DOHH2 (cell line): Measurements from ENCODE around the gene EEFSEC.

Source experiments
- H3F3A ChIP-seq: fragments of 200-600 bp; sonication (generic), shearing (Covaris generic); 2 replicates; pipeline ENCODE4 v1.6.0; 2016; ENCODE audit warnings: antibody characterized with exemption, mild to moderate bottlenecking; ENCODE audit not compliant: control insufficient read depth, insufficient read depth
- H3K27ac ChIP-seq: fragments of 200-600 bp; sonication (generic); 2 replicates; pipeline ENCODE4 v1.5.1; 2014; ENCODE audit warnings: low read depth, mild to moderate bottlenecking, low read length, moderate library complexity
- H3K27me3 ChIP-seq: fragments of 200-600 bp; sonication (generic); 2 replicates; pipeline ENCODE4 v1.6.1; 2014; ENCODE audit warnings: mild to moderate bottlenecking, low read length, mixed read lengths; ENCODE audit not compliant: control insufficient read depth
- H3K36me3 ChIP-seq: fragments of 200-600 bp; sonication (generic); 2 replicates; pipeline ENCODE4 v1.6.1; 2014; ENCODE audit warnings: mild to moderate bottlenecking, low read length, moderate library complexity, mixed read lengths; ENCODE audit not compliant: control insufficient read depth
- H3K4me1 ChIP-seq: fragments of 200-600 bp; sonication (generic); 2 replicates; pipeline ENCODE4 v1.6.1; 2014; ENCODE audit warnings: mild to moderate bottlenecking, low read length, mixed read lengths; ENCODE audit not compliant: control insufficient read depth
- H3K4me2 ChIP-seq: fragments of 200-600 bp; sonication (generic); 2 replicates; pipeline ENCODE4 v1.6.0; 2014; ENCODE audit warnings: mild to moderate bottlenecking, low read length, moderate library complexity
- H3K4me3 ChIP-seq: fragments of 200-600 bp; sonication (generic); 2 replicates; pipeline ENCODE4 v1.5.1; 2014; ENCODE audit warnings: mild to moderate bottlenecking, low read length, mixed read lengths
- H3K79me2 ChIP-seq: fragments of 200-600 bp; sonication (generic); 2 replicates; pipeline ENCODE4 v1.6.1; 2014; ENCODE audit warnings: mild to moderate bottlenecking, low read length, mixed read lengths; ENCODE audit not compliant: control insufficient read depth
- H3K9me2 ChIP-seq: fragments of 200-600 bp; sonication (generic); replicated peaks from 2 replicates; pipeline ENCODE4 v1.6.1; 2014; ENCODE audit warnings: mild to moderate bottlenecking, low read length, mixed read lengths; ENCODE audit not compliant: control insufficient read depth
- H3K9me3 ChIP-seq: fragments of 200-600 bp; sonication (generic); 2 replicates; pipeline ENCODE4 v1.6.1; 2014; ENCODE audit warnings: antibody characterized with exemption, low read length, mixed read lengths; ENCODE audit not compliant: control insufficient read depth, insufficient read depth
- H4K20me1 ChIP-seq: fragments of 200-600 bp; sonication (generic); 2 replicates; pipeline ENCODE4 v1.6.0; 2014; ENCODE audit warnings: low read depth, mild to moderate bottlenecking, antibody characterized with exemption, low read length, moderate library complexity; ENCODE audit not compliant: control insufficient read depth, insufficient read depth
- CTCF ChIP-seq: fragments of 200-600 bp; sonication (generic); IDR thresholded peaks from one replicate; pipeline ENCODE4 v1.5.1; 2014; ENCODE audit warnings: antibody characterized with exemption, mild to moderate bottlenecking, low read depth, low read length; ENCODE audit not compliant: poor library complexity, severe bottlenecking
- EZH2phosphoT487 ChIP-seq: fragments of 200-600 bp; sonication (generic); IDR thresholded peaks from 2 replicates; pipeline ENCODE4 v1.6.1; 2017; ENCODE audit warnings: borderline replicate concordance, mild to moderate bottlenecking, antibody characterized with exemption, low read length, moderate library complexity, mixed read lengths

EEFSEC gene

GRCh38 chr3:128343287-128344051 is 190.2 kb downstream of the EEFSEC start:
- no peaks in the 10 kb centered on the region for H3K79me2 ChIP-seq
- H3K4me3 ChIP-seq = no peak overlapping the region
- H3K4me2 ChIP-seq = no peak overlapping the region
- no peaks in the 10 kb centered on the region for H4K20me1 ChIP-seq
- H3K9me2 ChIP-seq = no peaks in the 10 kb centered on the region
- H3K27me3 ChIP-seq = no peaks in the 10 kb centered on the region
- no peaks in the 10 kb centered on the region for H3K9me3 ChIP-seq
- no peak overlapping the region for H3K27ac ChIP-seq
- H3F3A ChIP-seq = 0 out of 2 replicates have a peak, but pooled peaks cover 2% of the 10 kb centered on the region
- peaks cover 7% of the 10 kb centered on the region; the same call in 1 of the 2 replicates for H3K36me3 ChIP-seq
- peaks cover 8% of the 10 kb centered on the region for H3K4me1 ChIP-seq
- no peak for TF ChIP-seq CTCF
- no peak for TF ChIP-seq EZH2phosphoT487

GRCh38 chr3:128344052-128344735 is 190.9 kb downstream of the EEFSEC start:
- peaks cover 16% of the 10 kb centered on the region for H3K4me1 ChIP-seq
- no peak overlapping the region for H3K4me2 ChIP-seq
- H4K20me1 ChIP-seq = no peaks in the 10 kb centered on the region
- H3K79me2 ChIP-seq = no peaks in the 10 kb centered on the region
- 0 out of 2 replicates have a peak, but pooled peaks cover 2% of the 10 kb centered on the region for H3F3A ChIP-seq
- H3K9me3 ChIP-seq = no peaks in the 10 kb centered on the region
- H3K9me2 ChIP-seq = no peaks in the 10 kb centered on the region
- no peak overlapping the region for H3K27ac ChIP-seq
- no peak for TF ChIP-seq EZH2phosphoT487
- no peak for TF ChIP-seq CTCF
- H3K27me3 ChIP-seq = no peaks in the 10 kb centered on the region
- no peak overlapping the region for H3K4me3 ChIP-seq
- H3K36me3 ChIP-seq = peaks cover 7% of the 10 kb centered on the region; the same call in 1 of the 2 replicates

GRCh38 chr3:128345196-128345595 is 191.9 kb downstream of the EEFSEC start:
- TF ChIP-seq CTCF = no peak
- Histone ChIP-seq H3K4me3 (no peak overlapping the region), H3K27ac (no peak overlapping the region), H3K79me2 (no peaks in the 10 kb centered on the region), H3K4me1 (peaks cover 19% of the 10 kb centered on the region), H3K4me2 (no peak overlapping the region), H3K27me3 (no peaks in the 10 kb centered on the region), H3K9me3 (no peaks in the 10 kb centered on the region), H3K9me2 (no peaks in the 10 kb centered on the region), H3K36me3 (peaks cover 7% of the 10 kb centered on the region; the same call in 1 of the 2 replicates), H4K20me1 (no peaks in the 10 kb centered on the region), H3F3A (0 out of 2 replicates have a peak, but pooled peaks cover 2% of the 10 kb centered on the region)
